Dendritic cell treated with granulocyte-macrophage colony-stimulating factor and Interleukin-4, amounts not matched to agents 40 ng/mL and 50 ng/mL, for 4 days (primary cell): ENCODE results near the gene SELENOF.
A peak's percentile ranks its signal among the peaks of the same experiment; 100 is the strongest.

Experiments
- H3K27ac Mint-ChIP-seq: one replicate; pipeline ENCODE4 v1.8.0; 2022; ENCODE audit warnings: mild to moderate bottlenecking, mixed read lengths
- H3K27me3 Mint-ChIP-seq: one replicate; pipeline ENCODE4 v1.8.0; 2022; ENCODE audit warnings: mild to moderate bottlenecking, mixed read lengths
- H3K36me3 Mint-ChIP-seq: one replicate; pipeline ENCODE4 v1.8.0; 2022; ENCODE audit warnings: low read depth, mixed read lengths
- H3K4me1 Mint-ChIP-seq: one replicate; pipeline ENCODE4 v1.8.0; 2022; ENCODE audit warnings: low read depth, mixed read lengths
- H3K4me3 Mint-ChIP-seq: one replicate; pipeline ENCODE4 v1.8.0; 2022; ENCODE audit warnings: mild to moderate bottlenecking, moderate library complexity, mixed read lengths
- H3K9me3 Mint-ChIP-seq: one replicate; pipeline ENCODE4 v1.8.0; 2022; ENCODE audit warnings: mixed read lengths
- intact Hi-C: fragments of 100-400 bp; cut with micrococcal nuclease; formaldehyde crosslinking; loops from one replicate; pipeline ENCODE4 v1.15.0; 2022

Gene SELENOF

GRCh38 chr1:86933562-86934377, 19.8 kb upstream of the SELENOF start:
- no peak overlapping the region for H3K4me3 Mint-ChIP-seq
- intact Hi-C loops = no loop called here
- H3K9me3 Mint-ChIP-seq = no peaks in the 10 kb centered on the region
- no peaks in the 10 kb centered on the region for H3K27me3 Mint-ChIP-seq
- H3K36me3 Mint-ChIP-seq = no peaks in the 10 kb centered on the region
- no peak overlapping the region for H3K27ac Mint-ChIP-seq
- peaks cover 19% of the 10 kb centered on the region for H3K4me1 Mint-ChIP-seq

DNA sequence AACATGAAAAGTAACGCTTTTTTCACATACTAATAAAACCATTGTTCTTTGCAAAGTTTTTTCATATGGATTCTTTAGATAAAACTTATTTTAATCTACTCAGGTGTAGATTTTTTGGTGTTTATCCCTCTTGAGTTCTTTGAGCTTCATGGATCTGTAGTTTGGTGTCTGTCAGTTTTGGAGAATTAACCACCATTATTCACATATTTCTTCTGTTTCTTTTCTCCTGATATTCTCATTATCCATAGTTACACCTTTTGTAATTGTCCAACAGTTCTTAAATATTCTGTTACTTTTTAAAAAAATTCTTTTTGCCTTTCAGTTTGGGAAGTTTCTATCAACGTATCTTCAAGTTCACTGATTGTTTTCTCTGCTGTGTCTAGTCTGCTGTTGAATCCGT, 19.1 kb upstream of the SELENOF start:
- Mint-ChIP-seq H3K27me3 (no peaks in the 10 kb centered on the region), H3K4me3 (no peak overlapping the region), H3K9me3 (no peaks in the 10 kb centered on the region), H3K27ac (no peak overlapping the region), H3K36me3 (no peaks in the 10 kb centered on the region), H3K4me1 (peaks cover 13% of the 10 kb centered on the region)
- intact Hi-C loops = no loop called here

GRCh38 chr1:86928819-86929218, 14.9 kb upstream of the SELENOF start:
- Mint-ChIP-seq H3K9me3 (peaks cover 24% of the 10 kb centered on the region), H3K4me3 (no peak overlapping the region), H3K36me3 (peaks cover 21% of the 10 kb centered on the region), H3K27ac (no peak overlapping the region), H3K4me1 (peaks cover 37% of the 10 kb centered on the region), H3K27me3 (no peaks in the 10 kb centered on the region)
- intact Hi-C loops = no loop called here

DNA sequence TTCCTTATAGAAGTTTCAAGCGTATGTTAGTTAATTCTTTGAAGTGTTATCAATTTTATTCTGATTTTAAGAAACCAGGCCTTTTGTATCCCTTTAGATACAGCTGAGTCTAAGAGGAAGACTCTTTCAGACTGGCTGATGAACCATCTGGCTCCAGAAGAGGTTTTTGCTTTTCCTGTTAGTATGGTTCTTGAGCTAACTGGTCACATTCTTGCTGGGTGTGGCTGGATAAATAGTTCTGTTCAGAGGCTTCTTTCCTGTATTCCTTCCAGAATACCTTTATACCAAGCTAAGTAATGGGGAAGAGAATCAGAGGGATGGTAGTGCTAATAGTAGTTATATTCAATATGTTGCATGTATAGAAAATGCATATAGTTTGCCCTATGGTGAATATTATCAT, 13.0 kb upstream of the SELENOF start:
- H3K9me3 Mint-ChIP-seq = peaks cover 43% of the 10 kb centered on the region
- H3K27ac Mint-ChIP-seq = peak overlapping the region; percentile 90
- H3K27me3 Mint-ChIP-seq = no peaks in the 10 kb centered on the region
- intact Hi-C loops = no loop called here
- no peak overlapping the region for H3K4me3 Mint-ChIP-seq
- peaks cover 36% of the 10 kb centered on the region for H3K36me3 Mint-ChIP-seq
- peaks cover 27% of the 10 kb centered on the region for H3K4me1 Mint-ChIP-seq

GRCh38 chr1:86925742-86926141, 11.8 kb upstream of the SELENOF start:
- Mint-ChIP-seq H3K4me1 (peaks cover 26% of the 10 kb centered on the region), H3K27me3 (no peaks in the 10 kb centered on the region), H3K27ac (peak overlapping the region; percentile 90), H3K9me3 (peaks cover 44% of the 10 kb centered on the region), H3K36me3 (peaks cover 36% of the 10 kb centered on the region), H3K4me3 (no peak overlapping the region)
- intact Hi-C loops = no loop called here

- intact Hi-C loops = no loop called here
- peaks cover 44% of the 10 kb centered on the region for H3K9me3 Mint-ChIP-seq
- peaks cover 36% of the 10 kb centered on the region for H3K36me3 Mint-ChIP-seq
- H3K27me3 Mint-ChIP-seq = no peaks in the 10 kb centered on the region
- peaks cover 26% of the 10 kb centered on the region for H3K4me1 Mint-ChIP-seq
- H3K27ac Mint-ChIP-seq = no peak overlapping the region
- H3K4me3 Mint-ChIP-seq = no peak overlapping the region
Measured at GRCh38 chr1:86924324-86924960, 10.5 kb upstream of the SELENOF start.

GRCh38 chr1:86922445-86922844, 8.5 kb upstream of the SELENOF start:
- H3K9me3 Mint-ChIP-seq = peaks cover 44% of the 10 kb centered on the region
- H3K4me1 Mint-ChIP-seq = peaks cover 25% of the 10 kb centered on the region
- intact Hi-C loops = no loop called here
- H3K36me3 Mint-ChIP-seq = peaks cover 36% of the 10 kb centered on the region
- no peak overlapping the region for H3K27ac Mint-ChIP-seq
- H3K27me3 Mint-ChIP-seq = no peaks in the 10 kb centered on the region
- no peak overlapping the region for H3K4me3 Mint-ChIP-seq

DNA sequence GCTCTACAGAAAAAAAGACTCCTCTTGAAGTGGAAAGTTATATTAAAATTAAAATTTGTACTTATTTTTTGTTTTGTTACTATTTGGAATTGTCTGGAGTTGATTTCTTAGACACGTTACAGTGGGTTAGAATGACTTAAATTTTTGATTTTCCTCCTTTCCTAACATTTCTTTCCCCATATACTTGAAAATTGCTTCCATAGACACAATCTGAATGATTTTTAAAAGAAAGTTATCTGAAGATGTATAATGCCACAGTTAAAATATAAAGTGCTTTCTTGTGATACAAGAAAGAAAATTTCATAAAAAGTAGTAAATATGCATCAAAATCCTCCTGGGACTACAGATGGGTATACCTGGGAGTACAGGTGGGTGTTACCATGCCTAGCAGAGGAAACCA, 2.8 kb upstream of the SELENOF start:
- H3K4me3 Mint-ChIP-seq = no peak overlapping the region
- H3K4me1 Mint-ChIP-seq = peaks cover 13% of the 10 kb centered on the region
- no peaks in the 10 kb centered on the region for H3K27me3 Mint-ChIP-seq
- H3K36me3 Mint-ChIP-seq = no peaks in the 10 kb centered on the region
- no peaks in the 10 kb centered on the region for H3K9me3 Mint-ChIP-seq
- intact Hi-C loops = loop anchor here (10.0 kb wide), 4 partner anchors 212 to 1768 kb away; partner anchors contain the start of genes ODF2L, PKN2 and SH3GLB1
- no peak overlapping the region for H3K27ac Mint-ChIP-seq

DNA sequence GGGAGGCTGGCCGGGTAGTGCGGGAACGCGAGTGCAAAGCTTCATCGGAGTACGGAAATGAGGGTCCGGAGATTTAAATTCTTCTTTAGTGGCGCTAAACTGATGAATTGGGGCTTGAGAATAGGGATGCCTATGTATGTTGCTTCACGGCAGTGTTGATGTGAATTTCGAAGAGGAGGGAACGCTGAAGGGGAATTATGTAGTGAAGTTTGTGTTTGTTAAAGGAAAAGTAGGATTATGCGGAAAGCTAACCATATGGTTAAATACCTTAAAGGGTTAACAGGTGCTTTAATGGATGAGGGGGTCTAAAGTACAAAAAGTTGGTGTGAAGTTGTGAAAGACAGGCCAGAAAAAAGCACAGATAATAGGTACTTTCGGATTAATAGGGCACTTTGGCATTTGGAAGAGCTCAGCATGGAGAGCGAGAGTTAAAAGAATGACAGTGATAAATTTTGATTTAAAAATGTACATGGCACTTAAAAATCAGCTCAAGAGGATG, 1.9 kb upstream of the SELENOF start:
- no peaks in the 10 kb centered on the region for H3K9me3 Mint-ChIP-seq
- intact Hi-C loops = loop anchor here (10.0 kb wide), 4 partner anchors 211 to 1769 kb away; partner anchors contain the start of genes ODF2L, PKN2 and SH3GLB1
- H3K36me3 Mint-ChIP-seq = peaks cover 5% of the 10 kb centered on the region
- no peak overlapping the region for H3K27ac Mint-ChIP-seq
- H3K4me1 Mint-ChIP-seq = peaks cover 23% of the 10 kb centered on the region
- H3K27me3 Mint-ChIP-seq = no peaks in the 10 kb centered on the region
- H3K4me3 Mint-ChIP-seq = no peak overlapping the region

GRCh38 chr1:86914998-86915736, 1.2 kb upstream of the SELENOF start:
- no peak overlapping the region for H3K4me3 Mint-ChIP-seq
- no peaks in the 10 kb centered on the region for H3K27me3 Mint-ChIP-seq
- H3K9me3 Mint-ChIP-seq = no peaks in the 10 kb centered on the region
- H3K36me3 Mint-ChIP-seq = peaks cover 12% of the 10 kb centered on the region
- intact Hi-C loops = loop anchor here (5.0 to 10.0 kb wide), 5 partner anchors 210 to 1770 kb away; partner anchors contain the start of genes ODF2L, PKN2 and SH3GLB1
- peaks cover 27% of the 10 kb centered on the region for H3K4me1 Mint-ChIP-seq
- no peak overlapping the region for H3K27ac Mint-ChIP-seq

DNA sequence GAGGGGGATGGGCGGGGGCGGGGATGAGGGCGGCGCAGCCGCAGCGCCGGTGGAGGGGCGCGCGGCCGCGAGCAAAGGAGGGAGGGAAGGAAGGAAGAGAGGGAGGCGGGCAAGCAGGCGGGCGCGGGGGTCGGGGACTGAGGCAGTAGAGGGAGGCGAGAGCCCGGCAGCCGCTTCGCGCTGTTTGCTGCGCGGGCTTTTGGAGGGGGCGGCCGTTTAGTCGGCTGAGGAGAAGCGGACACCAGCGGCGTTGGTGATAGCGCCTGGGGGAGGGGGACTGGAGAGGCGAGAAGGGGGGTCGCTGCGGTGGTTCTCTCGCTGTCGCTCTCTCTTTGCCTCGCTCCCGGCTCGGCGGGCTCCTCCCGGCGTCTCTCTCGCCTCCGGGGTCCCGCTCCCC, 673 bp upstream of the SELENOF start, which contains the start of gene HS2ST1:
TSS of gene HS2ST1 (plus strand) at position 35 of the 397 bp plus-strand sequence.
- intact Hi-C loops = loop anchor here (5.0 to 10.0 kb wide), 5 partner anchors 210 to 1770 kb away; partner anchors contain the start of genes ODF2L, PKN2 and SH3GLB1
- Mint-ChIP-seq H3K9me3 (no peaks in the 10 kb centered on the region), H3K27ac (no peak within 1 kb of the TSS), H3K4me1 (peaks cover 33% of the 10 kb centered on the region), H3K4me3 (no peak within 1 kb of the TSS), H3K36me3 (peaks cover 17% of the 10 kb centered on the region), H3K27me3 (no peaks in the 10 kb centered on the region)

DNA sequence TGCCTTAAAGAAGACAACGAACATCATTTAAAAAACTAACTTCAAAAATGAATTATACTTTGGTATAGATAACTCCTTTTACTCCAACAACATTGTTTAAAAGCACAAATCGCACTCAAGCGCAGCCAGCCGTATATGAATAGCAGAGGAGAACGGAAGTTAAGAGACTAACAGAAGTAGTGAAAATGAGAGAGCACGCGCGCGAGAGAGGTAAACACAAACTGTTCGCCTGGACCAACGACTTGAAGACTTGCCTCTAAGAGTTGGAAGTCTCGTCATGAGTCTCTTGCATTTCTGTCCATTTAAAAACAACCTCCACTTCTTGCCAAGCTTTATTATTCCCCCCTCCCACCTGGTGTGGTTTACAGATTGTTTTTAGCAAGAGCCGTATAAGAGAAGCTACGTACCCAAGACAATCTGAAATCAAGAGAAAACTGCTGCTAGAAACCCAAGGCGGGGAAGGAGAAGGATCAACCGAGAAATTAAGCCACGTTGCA, 479 bp downstream of the SELENOF start:
- Mint-ChIP-seq H3K27ac (no peak overlapping the region), H3K4me1 (peaks cover 42% of the 10 kb centered on the region), H3K9me3 (no peaks in the 10 kb centered on the region), H3K36me3 (peaks cover 26% of the 10 kb centered on the region), H3K4me3 (no peak overlapping the region), H3K27me3 (no peaks in the 10 kb centered on the region)
- intact Hi-C loops = loop anchor here (5.0 to 10.0 kb wide), 5 partner anchors 209 to 1771 kb away; partner anchors contain the start of genes ODF2L, PKN2 and SH3GLB1

DNA sequence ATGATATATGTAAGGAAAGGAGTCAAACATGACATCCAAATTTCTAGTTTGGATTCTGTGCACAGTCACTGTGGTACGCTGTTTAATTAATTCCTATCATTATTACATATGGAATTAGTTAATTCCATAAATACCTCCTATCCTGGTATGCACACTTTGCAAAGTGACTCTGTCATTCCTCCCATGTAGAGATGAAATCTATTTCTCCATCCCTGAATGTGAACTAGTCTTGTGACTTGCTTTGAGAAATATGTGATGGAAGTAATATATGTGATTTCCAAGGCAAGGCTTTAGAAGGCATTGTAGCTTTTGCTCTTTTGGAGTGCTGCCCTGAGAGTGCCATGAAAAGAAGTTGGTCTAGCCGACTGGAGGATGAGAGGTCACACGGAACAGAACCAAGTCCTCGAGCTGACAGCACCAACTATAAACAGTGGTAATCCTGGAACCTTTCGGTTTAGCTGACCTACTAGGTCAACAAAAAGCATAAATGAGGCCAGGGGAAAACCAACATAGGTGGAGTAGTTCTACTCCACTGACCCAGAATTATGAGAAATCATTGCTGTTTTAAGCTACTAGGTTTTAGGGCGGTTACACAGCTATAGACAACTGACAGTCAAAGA, 1.5 kb downstream of the SELENOF start:
- Mint-ChIP-seq H3K27ac (no peak overlapping the region), H3K36me3 (peaks cover 36% of the 10 kb centered on the region), H3K4me1 (peaks cover 42% of the 10 kb centered on the region), H3K4me3 (peak overlapping the region; percentile 21), H3K9me3 (no peaks in the 10 kb centered on the region), H3K27me3 (no peaks in the 10 kb centered on the region)
- intact Hi-C loops = loop anchor here (5.0 to 10.0 kb wide), 5 partner anchors 208 to 1772 kb away; partner anchors contain the start of genes ODF2L, PKN2 and SH3GLB1
